Endometrium (tissue), 2 donors: ENCODE data around the gene STOX2.
"Not testable (repeated sequence)": the region's sequence is repeated elsewhere in the genome, so short reads cannot be mapped to it uniquely, and the experiment has no call there.

Source experiments
- FAIRE-seq: peaks from 2 replicates; lab custom pipeline; 2012; peaks lifted over from hg19 to GRCh38; lab: Jason Lieb, UNC
- donor health status: control.
- donor health status: control.

The STOX2 gene

DNA sequence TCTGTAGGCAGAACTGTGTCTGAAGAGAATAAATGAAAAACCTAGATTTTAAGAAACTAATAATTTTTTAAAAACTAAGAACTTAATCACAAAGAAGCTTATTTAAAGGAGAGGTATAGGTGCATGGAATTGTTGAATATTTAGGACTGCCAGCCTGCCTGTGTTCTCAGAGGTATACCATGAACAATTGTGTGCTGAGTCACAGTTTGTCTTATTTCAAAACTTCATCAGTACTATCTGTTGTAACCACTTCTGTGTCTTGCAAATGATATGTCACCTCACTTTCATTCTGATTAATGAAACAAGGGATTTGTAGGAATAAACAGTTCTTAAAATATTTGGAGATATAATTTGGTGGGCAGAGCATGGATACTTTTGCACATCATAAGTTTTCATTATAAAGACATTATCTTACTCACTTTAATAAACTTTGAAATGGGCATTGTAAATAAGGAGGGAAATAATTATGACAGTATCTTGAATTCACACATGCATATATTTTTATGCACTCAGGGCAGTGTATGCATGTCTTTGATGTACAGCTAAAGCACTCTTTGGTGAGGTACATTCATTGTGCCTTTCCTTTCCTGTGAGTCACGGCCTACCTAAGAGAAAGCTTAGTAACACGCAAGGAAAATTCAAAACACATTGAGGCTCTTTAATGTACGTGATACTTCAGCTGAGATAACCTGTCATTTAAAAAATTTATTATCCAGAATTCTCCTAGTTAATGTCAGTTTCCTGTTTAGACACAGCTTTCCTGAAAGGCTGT, 31.7 kb downstream of the STOX2 start:
- no peak for FAIRE-seq

DNA sequence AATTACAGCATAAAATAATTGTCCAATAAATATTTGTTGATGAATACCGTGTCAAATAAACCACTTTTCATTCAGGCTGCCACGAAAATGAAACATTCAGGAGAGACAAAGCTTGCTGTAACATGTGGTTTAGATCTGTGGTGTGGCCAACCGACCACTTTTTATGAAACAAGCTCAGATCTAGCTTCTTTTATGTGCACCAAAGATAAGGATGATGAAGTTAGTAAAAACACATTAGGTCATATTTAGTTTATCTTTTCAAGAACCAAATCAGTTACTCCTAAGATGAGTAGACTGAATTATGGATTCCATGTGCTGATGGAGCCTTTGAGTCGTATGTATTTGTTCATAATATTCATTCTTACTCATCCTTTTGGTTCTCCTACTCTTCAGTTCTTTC, 35.8 kb downstream of the STOX2 start:
- no peak for FAIRE-seq

DNA sequence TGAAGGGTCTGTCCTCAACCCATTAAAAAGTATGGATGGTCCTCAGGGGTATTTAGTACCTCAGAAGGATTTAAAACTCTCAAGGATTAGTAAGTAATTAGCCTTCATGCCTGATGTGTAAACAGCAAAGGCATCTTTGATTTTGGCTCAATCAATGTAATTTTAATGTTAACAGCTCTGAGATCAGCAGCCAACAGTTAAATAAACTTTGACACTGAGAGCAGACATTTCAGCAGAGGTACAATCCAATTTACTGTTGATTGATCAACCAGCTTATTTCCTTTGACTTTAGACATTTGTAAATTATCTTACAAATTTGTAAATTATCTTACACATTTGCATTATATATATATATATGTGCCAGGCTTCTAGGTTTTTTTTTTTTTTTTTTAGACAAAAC, 36.9 kb downstream of the STOX2 start:
- no peak for FAIRE-seq

DNA sequence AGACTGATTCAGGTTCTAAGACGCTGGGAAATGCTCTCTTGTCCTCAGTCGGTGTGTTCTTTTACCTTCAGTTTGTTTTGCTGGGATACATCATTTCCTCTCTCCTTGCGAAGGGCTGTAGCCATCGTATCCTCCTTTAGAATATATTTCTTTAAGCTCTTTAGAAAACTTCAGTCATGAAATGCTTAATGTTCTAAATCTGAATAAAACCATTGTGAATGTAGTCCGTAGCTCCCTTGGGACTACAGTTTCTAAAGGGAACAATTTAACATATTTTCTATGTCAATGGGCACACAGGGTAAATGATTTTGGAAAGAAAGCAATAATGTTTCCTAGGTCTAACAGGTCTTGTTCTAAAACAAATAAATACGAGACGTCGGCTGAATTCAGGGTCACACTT, 40.6 kb downstream of the STOX2 start:
- no peak for FAIRE-seq

DNA sequence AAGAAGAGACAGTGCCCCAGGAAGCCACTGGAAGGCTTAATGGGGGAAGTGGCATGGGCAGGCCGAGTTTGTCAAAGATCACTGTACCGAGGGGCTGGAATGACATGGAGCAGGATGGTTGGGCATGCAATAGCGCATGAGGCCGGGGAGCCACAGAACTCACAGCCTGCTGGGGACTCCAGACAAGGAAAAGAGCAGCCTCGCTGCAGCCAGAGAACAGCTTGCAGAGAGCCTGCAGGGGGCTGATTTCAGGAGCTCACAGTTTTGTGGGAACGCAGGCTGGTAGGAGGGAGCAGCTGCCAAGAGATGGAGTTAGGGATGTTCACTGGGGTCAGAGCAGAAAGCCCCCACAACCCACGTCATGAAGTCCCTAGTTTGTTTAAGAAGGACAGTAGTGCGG, 45.4 kb downstream of the STOX2 start:
- no peak for FAIRE-seq

DNA sequence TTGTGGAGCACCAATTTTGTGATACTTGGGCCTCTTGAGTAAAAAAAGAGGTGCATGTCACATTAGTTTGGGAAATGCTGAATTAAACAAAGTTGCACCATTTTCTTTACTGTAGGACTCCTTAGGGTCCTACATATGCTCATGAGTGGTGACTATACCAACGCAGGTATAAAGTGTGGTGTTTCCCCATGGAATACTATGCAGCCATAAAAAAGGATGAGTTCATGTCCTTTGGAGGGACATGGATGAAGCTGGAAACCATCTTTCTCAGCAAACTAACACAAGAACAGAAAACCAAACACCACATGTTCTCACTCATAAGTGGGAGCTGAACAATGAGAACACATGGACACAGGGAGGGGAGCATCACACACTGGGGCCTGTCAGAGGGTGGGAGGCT, 47.5 kb downstream of the STOX2 start:
- not testable (repeated sequence) for FAIRE-seq

DNA sequence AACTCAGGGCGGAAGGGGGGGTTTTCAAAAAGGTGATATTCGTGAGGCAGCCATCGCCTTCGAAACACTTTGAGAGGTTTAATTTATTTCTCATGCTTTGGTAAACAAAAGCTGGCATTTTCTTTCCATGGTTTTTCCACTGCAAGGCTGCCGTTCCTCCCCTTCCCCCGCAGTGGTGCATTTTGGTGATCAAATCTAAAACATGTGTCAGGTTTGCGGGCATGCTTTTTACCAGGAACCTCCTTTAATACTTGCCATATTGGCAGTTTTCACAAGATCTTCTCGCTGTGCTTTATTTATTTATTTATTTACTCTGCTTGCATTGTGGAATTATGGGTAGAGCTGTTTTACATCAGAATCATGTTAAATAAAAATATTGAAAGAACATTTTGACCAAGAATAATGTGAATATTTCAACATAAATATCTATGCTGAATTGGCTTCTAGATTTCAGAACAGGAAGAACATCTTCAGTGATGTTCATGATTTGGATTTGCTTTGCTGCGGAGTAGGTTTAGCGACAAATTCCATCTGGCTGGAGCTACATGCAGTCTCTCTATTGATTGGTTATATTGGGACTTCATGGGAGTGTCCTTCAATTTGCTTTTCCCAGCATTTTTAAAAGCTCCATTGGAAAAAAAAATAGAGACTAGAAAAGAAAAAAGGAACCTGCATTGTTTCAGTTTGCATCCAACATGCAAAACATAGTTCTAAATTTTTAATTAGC, 54.4 kb downstream of the STOX2 start:
- no peak for FAIRE-seq

DNA sequence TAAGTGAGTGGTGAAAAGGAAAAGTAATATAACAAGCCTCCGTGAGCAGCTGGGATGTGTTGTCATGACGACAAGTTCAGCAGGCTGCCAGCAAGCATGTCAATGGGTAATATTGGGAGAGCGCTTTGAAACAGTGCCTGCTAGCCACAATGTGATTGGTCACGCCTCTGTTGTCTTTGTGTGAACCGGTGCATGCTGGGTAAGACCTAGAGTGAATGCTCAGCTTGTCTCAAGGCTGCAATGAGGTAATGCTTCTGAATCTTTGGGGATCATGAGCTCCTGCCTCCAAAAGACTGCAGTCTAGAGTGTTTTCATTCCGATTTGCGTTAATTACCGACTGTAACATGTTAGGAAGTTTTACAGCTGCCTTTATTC, 54.9 kb downstream of the STOX2 start:
- FAIRE-seq: no peak

DNA sequence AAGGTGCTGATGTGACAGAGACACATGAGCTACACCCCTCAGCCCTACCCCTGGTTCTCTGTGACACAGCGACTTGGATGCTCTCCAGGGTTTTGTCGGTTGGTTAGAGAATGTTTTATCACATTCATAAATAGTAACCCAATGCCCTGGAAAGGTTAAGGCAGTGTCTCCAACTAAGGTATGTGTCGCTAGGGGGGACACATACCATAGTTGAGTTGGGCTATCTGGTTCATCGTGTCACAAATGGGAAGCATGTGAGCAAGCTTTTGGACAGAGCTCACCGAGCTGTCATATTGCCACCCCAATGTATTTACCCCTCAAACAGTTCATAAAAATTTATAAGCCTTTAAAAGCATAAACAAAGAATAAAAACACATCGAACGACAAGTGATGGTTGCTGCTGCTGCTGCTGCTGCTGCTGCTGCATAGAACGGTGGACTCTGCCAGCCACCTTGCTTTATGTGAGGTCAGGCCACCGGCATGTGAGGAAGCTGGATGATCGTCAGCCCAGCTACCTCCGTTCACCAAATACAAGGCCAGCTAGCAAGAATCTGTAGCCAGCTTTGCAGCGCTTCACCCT, 55.9 kb downstream of the STOX2 start:
- no peak for FAIRE-seq

DNA sequence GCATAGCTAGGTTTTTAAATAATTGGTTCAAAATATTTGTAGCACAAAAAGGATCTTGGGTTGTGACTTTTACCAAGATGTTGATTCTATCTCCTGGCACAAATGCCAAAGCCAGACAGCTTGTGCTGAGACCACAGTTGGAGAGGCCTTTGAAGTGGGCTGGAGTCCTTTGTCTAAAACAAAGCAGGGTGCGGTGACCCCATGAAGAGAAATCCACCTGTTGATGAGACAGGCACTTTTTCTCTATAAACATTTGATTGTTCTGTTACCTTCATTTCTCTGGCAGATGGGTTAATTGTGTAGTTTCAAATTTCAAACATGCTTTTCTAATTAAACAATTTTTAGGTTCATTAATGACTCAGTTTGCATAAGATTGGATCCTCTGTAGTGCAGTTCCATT, 56.7 kb downstream of the STOX2 start:
- no peak for FAIRE-seq

DNA sequence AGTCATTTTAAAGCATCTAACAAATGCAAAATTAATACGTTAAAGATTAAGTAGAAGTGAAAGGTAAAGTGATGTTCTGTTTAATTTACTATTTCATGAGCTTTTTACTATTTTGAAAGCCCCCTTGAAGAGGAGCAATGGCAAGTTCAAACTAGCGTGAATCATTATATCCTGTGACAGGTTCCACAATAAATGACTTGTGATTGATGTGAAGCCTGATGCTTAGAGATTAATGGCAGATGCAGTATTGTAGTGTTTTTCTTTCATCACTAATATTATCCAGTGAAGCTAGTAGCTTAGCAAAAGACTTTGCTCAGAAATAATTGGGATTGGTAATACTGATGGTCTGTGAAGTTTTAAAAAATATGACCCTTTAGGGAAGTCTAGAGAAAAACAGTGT, 57.3 kb downstream of the STOX2 start:
- no peak for FAIRE-seq

DNA sequence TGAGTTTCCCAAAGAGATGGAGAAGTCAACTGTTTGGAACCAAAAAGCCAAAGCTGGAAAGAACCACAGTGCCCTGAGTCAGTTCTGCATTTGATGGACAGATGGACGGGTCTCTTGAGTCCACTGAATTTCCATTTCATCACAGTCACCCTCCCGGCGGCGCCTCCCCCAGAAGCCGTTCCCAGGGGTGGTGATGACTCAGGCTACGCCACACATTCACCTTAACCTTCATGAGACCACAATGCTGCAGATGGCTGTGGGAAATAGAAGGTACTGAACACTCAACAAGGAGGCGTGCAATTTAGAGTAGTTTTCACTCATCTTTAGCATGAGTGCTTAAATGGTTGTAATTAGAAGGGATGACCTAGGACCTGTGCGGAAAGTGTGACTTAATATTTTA, 61.3 kb downstream of the STOX2 start:
- no peak for FAIRE-seq

DNA sequence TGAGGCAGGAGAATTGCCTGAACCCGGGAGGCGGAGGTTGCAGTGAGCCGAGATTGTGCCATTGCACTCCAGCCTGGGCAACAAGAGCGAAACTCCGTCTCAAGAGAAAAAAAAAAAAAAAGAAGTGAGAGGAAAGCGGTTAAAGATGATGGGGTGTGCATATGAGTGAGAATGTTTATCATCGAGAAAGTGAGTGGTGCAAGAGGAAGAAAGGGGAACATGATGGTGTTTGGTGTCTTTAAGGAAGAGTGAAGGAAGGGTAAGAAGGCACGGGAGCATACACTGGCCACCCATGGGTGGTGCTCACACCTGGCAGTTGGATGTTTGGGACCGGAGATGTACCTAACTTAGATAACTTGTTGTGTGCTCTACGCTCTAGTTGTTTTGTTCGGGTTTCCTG, 62.2 kb downstream of the STOX2 start:
- FAIRE-seq: no peak

DNA sequence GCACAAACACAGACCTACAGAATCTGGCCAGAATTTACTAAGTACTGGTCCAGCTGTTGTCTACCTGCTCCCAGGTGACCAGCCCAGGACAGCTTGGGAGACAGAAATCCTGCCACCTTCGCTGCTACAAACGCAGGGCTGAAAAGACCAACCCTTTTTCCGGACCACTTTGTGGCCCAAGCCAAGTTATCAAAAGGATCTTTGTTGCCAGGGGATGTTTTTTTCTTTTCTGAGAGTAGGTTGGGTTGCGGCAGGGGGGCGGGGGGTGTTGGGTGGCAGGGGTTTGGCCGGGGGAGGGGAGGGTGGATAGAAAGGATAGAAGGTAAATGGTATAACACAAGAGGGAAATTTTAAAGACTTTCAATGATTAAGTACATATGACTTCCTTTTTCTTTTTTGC, 63.4 kb downstream of the STOX2 start:
- FAIRE-seq: no peak

DNA sequence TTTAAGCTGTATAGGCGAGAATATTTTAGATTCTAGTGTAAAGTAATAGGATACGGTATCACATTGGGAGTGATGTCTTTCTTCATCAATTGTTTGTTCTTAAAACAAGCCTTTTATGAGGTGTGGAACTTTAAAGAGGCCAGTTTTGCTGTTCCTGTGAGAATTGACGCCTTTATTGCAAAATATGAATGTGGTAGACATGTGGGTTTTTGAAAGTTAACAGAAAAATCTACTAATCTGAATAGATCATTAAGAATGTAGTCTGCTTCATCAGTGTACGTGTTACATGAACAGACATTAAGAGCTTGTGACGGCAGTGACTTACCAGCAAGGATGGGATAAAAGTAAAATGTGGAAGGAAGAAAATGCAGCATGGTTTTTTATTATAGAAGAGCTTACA, 63.8 kb downstream of the STOX2 start:
- no peak for FAIRE-seq

DNA sequence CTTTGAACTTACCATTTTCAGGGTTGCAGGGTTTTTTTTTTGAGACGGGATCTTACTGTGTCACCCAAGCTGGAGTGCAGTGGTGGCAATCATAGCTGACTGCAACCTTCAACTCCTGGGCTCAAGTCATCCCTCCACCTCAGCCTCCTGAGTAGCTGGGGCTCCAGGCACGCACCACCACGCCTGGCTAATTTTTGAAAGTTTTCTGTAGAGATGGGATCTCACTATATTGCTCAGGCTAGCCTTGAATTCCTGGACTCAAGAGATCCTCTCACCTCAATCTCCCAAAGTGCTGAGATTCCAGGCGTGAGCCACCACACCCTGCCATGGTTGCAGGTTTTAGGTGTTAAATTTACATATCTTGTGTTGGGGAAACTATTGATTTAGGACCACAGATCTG, 64.5 kb downstream of the STOX2 start:
- no peak for FAIRE-seq

DNA sequence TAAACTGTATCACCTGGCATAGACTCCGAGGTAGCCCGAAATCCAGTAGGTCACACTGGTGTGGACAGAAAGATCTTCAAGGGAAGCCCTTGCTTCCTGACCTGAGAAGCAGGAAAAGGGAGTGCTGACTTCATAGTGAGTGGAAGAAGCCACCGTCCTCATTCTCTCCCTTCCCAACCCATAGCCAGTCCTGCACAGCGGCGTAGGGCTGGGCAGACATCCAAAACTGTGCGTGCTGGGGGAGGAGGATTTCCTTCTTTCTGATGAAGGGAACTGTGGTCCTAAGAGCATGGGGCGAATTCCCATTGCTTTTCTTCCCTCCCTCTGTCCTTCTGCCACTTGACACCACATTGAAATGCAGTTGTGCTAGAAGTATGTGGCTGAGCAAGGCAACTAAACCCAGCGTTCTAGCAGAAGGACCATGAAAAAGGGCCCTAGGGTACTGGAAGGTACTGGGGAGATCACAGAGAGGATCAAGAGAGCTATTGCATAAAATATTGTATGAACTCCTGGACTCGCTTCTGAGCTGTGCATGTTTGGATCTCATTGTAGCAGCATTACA, 66.9 kb downstream of the STOX2 start:
- FAIRE-seq: no peak

DNA sequence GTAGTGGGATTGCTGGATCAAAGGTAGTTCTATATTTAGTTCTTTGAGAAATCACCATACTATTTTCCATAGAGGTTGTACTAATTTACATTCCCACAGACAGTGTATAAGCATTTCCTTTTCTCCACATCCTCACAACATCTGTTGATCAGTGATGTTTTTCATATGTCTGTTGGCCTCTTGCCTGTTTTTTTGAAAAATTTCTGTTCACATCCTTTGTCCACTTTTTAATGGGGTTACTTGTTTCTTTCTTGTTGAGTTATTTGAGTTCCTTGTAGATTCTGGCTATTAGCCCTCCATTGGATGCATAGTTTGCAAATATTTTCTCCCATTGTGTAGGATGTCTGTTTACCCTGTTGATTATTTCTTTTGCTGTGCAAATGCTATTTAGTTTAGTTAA, 72.6 kb downstream of the STOX2 start:
- no peak for FAIRE-seq

DNA sequence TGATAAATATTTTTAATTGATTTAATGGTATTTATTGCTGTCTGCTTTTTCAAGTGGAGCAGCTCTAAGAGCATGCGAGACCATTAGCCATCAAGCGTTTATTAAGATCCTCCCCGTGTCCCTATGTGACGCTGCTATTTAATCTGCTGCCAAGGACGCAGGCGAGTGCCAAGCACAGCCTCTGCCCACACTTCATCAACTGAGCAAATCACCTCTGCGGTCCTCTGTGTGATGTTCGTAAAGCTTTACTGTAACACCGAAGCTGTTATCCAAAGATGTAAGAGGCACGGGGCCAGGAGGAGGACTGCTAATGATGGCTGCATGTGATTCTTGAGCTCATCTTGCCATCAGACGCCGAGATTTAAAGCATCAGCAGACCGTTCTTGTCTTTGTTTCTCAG, 79.5 kb downstream of the STOX2 start:
- FAIRE-seq: no peak

DNA sequence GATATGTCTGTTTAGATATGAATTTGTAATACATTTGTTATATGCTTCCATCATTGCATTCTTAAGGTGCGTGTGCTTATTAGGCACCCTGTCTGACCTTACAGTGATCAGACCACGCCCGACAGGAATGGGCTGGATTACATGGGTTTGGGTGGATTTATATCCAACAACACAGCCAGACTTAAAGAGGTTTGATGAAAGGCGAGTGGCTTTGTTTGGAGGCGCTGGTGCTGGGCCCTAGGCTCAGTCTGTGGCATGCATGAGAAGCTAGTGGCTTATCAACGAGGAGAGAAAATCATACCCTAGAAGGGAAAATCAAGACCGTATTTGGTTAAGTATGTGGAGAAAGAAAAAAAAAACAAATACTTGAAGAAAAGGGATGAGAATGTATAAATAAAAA, 80.7 kb downstream of the STOX2 start:
- FAIRE-seq: no peak

DNA sequence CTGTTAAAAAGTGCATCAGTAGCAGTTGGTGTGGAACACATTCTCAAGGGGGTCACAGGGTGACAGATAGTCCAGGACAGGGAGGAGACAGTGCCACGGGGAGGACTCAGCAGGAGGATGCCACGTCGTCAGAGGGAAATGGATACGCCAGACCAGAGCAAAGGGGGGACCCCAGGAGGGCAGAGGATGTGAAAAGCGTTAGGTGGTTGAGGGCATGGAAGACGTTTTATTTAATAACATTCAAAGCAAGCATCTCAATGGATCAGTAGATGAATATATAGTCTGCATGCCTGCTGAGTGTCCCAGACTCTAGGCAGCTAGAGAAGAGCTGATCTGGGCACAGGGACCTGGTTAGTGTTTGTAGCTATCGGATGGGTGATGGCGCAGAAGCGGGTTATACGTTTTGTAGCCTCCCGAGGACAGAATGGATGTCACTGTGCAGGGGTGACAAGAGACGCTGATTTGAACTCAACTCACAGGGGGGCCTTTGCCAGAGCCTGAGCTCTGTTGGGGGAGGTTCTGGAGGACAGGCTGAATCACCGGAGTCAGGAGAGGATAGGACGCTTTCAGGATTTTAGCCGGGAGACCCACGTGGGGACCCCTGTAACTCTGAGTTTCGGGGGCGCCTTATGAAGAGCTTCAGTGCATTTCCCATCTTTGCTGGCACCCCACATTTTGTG, 81.3 kb downstream of the STOX2 start:
- FAIRE-seq: no peak
